ENCODE measurements around the gene ANKRD61.

DNA sequence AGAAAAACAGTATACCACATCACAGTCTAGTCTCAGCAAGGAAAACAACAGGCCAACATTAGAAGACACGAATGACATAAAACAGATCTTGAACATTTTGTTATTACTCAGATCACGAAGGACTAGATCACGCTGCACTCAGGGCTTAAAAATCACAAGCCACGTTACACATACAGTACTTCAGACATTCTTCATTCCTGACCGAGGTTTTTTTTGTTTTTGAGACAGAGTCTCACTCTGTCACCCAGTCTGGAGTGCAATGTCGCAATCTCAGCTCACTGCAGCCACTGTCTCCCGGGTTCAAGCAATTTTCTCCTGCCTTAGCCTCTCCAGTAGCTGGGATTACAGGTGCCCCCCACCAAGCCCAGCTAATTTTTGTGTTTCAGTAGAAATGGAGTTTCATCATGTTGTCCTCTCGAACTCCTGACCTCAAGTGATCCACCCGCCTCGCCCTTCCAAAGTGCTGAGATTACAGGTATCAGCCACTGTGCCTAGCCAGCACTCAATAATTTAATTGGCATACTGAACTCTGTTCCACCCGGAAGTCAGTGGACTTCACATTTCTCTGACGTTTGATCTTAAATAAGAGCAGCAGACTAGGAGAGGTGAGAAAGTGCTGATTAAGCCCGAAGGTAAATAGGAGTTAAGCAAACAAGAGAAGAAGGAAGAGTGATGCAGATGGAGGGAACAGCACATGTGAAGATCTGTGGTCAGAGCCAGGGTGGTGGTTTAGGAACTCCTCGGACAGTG, 18.6 kb upstream of the ANKRD61 start:
- TF ChIP-seq CTCF (IDR thresholded peaks at IDR 0.05) (no peak), POLR2A (IDR thresholded peaks at IDR 0.05) (no peak)
